Activated CD8-positive, alpha-beta T cell treated with anti-CD3 and anti-CD28 coated beads for 36 hours (primary cell): ENCODE results near the gene CYTH2. TPM values are rescaled to one million over a fixed set of nuclear protein-coding genes. Genes with fewer than 3 reads are reported as not detected.

ENCODE experiments used
- ATAC-seq: fragments of 200-7000 bp; cut with Tn5 transposase; one replicate; pipeline ENCODE4 v1.10.0; 2021; ENCODE audit warnings: mild to moderate bottlenecking, moderate library complexity
- CTCF ChIA-PET: fragments of 350-600 bp; sonication (Branson Sonifier 250); formaldehyde crosslinking; loops from one replicate; lab custom pipeline; 2021; ENCODE audit warnings: antibody characterized with exemption; lab: Charles Lee
- POLR2A ChIA-PET: fragments of 350-600 bp; sonication (Branson Sonifier 250); formaldehyde crosslinking; loops from one replicate; lab custom pipeline; 2021; ENCODE audit warnings: antibody characterized with exemption; lab: Charles Lee
- DNase-seq: peaks from one replicate; pipeline ENCODE4 v3.0.0-alpha.2; 2020
- H3K27ac Mint-ChIP-seq: one replicate; pipeline ENCODE4 v1.8.0; 2021; ENCODE audit warnings: mild to moderate bottlenecking, mixed read lengths
- H3K27me3 Mint-ChIP-seq: one replicate; pipeline ENCODE4 v1.8.0; 2021; ENCODE audit warnings: mixed read lengths
- H3K36me3 Mint-ChIP-seq: one replicate; pipeline ENCODE4 v1.8.0; 2021; ENCODE audit warnings: low read depth, mixed read lengths
- H3K4me1 Mint-ChIP-seq: one replicate; pipeline ENCODE4 v1.8.0; 2021; ENCODE audit warnings: low read depth, mixed read lengths
- H3K4me3 Mint-ChIP-seq: one replicate; pipeline ENCODE4 v1.8.0; 2021; ENCODE audit warnings: mild to moderate bottlenecking, moderate library complexity, mixed read lengths
- H3K9me3 Mint-ChIP-seq: one replicate; pipeline ENCODE4 v1.8.0; 2021; ENCODE audit warnings: mixed read lengths
- CTCF ChIP-seq: fragments of 200-600 bp; IDR thresholded peaks from one replicate; pipeline ENCODE4 v1.8.0; 2022; ENCODE audit warnings: antibody characterized with exemption, mild to moderate bottlenecking
- intact Hi-C: fragments of 100-400 bp; cut with micrococcal nuclease; formaldehyde crosslinking; loops from one replicate; pipeline ENCODE4 v1.10.0; 2022
- total RNA-seq, 2 experiments: library from RNA; stranded (reverse); gene quantifications; one replicate each; pipeline ENCODE4 v1.2.3, GENCODE V29; 2021

Gene CYTH2
- total RNA-seq, 2 experiments from 2014 or later = 23.8 to 24.5 TPM

- no peak for TF ChIP-seq CTCF
- H3K36me3 Mint-ChIP-seq = peaks cover 4% of the 10 kb centered on the region
- ChIA-PET POLR2A (interaction anchor here (1.0 kb wide), 1 partner anchor 140 kb away, joined by 3 read pairs; no protein-coding TSS in a partner anchor), CTCF (interaction anchor here (1.8 kb wide), 1 partner anchor 78 kb away, joined by 6 read pairs; the partner anchor contains the start of gene KDELR1)
- DNase-seq = peak; percentile 100
- H3K9me3 Mint-ChIP-seq = no peaks in the 10 kb centered on the region
- intact Hi-C loops = loop anchor here (10.0 kb wide), 1 partner anchor 104 kb away; the partner anchor contains the start of genes SYNGR4 and TMEM143
- peaks cover 17% of the 10 kb centered on the region for H3K4me1 Mint-ChIP-seq
- H3K27ac Mint-ChIP-seq = peak overlapping the region; percentile 83
- H3K4me3 Mint-ChIP-seq = peak overlapping the region; percentile 83
- no peaks in the 10 kb centered on the region for H3K27me3 Mint-ChIP-seq
- peak; percentile 94 for ATAC-seq
Measured at GRCh38 chr19:48468772-48469288, 339 bp upstream of the CYTH2 start.

GRCh38 chr19:48469934-48470680, 938 bp downstream of the CYTH2 start:
- no peak for ATAC-seq
- H3K9me3 Mint-ChIP-seq = no peaks in the 10 kb centered on the region
- ChIA-PET POLR2A (interaction anchor here (1.1 to 1.3 kb wide), 3 partner anchors 10 to 75 kb away, joined by 3 to 4 read pairs (median 4); no protein-coding TSS in a partner anchor), CTCF (interaction anchor here (0.9 to 1.8 kb wide), 5 partner anchors 18 to 114 kb away, joined by 3 to 8 read pairs (median 4); partner anchors contain the start of gene KDELR1)
- H3K27me3 Mint-ChIP-seq = no peaks in the 10 kb centered on the region
- H3K36me3 Mint-ChIP-seq = peaks cover 6% of the 10 kb centered on the region
- peaks cover 17% of the 10 kb centered on the region for H3K4me1 Mint-ChIP-seq
- intact Hi-C loops = loop anchor here (10.0 kb wide), 1 partner anchor 105 kb away; the partner anchor contains the start of genes SYNGR4 and TMEM143
- peak overlapping the region; percentile 66 for H3K27ac Mint-ChIP-seq
- no peak for DNase-seq
- no peak for TF ChIP-seq CTCF
- H3K4me3 Mint-ChIP-seq = peak overlapping the region; percentile 83

GRCh38 chr19:48470856-48471255, 1.7 kb downstream of the CYTH2 start:
- Mint-ChIP-seq H3K4me1 (peaks cover 17% of the 10 kb centered on the region), H3K27me3 (no peaks in the 10 kb centered on the region), H3K9me3 (no peaks in the 10 kb centered on the region), H3K27ac (no peak overlapping the region), H3K4me3 (peak overlapping the region; percentile 83), H3K36me3 (peaks cover 6% of the 10 kb centered on the region)
- no peak for TF ChIP-seq CTCF
- DNase-seq = no peak
- POLR2A ChIA-PET = interaction anchor here (1.2 to 1.4 kb wide), 3 partner anchors 11 to 76 kb away, joined by 3 to 4 read pairs (median 3); no protein-coding TSS in a partner anchor
- no peak for ATAC-seq
- intact Hi-C loops = no loop called here
- CTCF ChIA-PET = interaction anchor here (1.0 to 1.8 kb wide), 3 partner anchors 17 to 113 kb away, joined by 3 to 8 read pairs (median 5); no protein-coding TSS in a partner anchor

- Mint-ChIP-seq H3K4me1 (peaks cover 17% of the 10 kb centered on the region), H3K27me3 (no peaks in the 10 kb centered on the region), H3K4me3 (no peak overlapping the region), H3K9me3 (no peaks in the 10 kb centered on the region), H3K27ac (peak overlapping the region; percentile 15), H3K36me3 (peaks cover 6% of the 10 kb centered on the region)
- no peak for TF ChIP-seq CTCF
- DNase-seq = no peak
- intact Hi-C loops = no loop called here
- POLR2A ChIA-PET = interaction anchor here (1.4 kb wide), 1 partner anchor 16 kb away, joined by 3 read pairs; no protein-coding TSS in a partner anchor
- CTCF ChIA-PET = interaction anchor here (1.3 to 1.5 kb wide), 2 partner anchors 9 to 18 kb away, joined by 3 to 6 read pairs; no protein-coding TSS in a partner anchor
- no peak for ATAC-seq
Measured at GRCh38 chr19:48471836-48472235, 2.7 kb downstream of the CYTH2 start.
